HG02763 (cell line): Measurements from ENCODE around the gene ILKAP.

Source experiments
- ATAC-seq: cut with Tn5 transposase; IDR thresholded peaks from one replicate; pipeline ENCODE4 v1.9.1; 2021; ENCODE audit warnings: mild to moderate bottlenecking, moderate library complexity; ENCODE audit not compliant: unreplicated experiment

ILKAP gene

GRCh38 chr2:238237431-238238135, 34.1 kb upstream of the ILKAP start:
- ATAC-seq: no peak

- no peak for ATAC-seq
Measured at GRCh38 chr2:238236571-238236970, 33.1 kb upstream of the ILKAP start.

GRCh38 chr2:238235856-238236255, 32.4 kb upstream of the ILKAP start:
- ATAC-seq: no peak

- ATAC-seq: no peak
Measured at GRCh38 chr2:238235331-238235732, 31.8 kb upstream of the ILKAP start.

- ATAC-seq: no peak
Measured at GRCh38 chr2:238233625-238234024, 30.1 kb upstream of the ILKAP start.

- ATAC-seq: no peak
Measured at GRCh38 chr2:238231809-238232208, 28.3 kb upstream of the ILKAP start.

GRCh38 chr2:238231251-238231793, 27.8 kb upstream of the ILKAP start:
- ATAC-seq: no peak

GRCh38 chr2:238230699-238231098, 27.2 kb upstream of the ILKAP start:
- ATAC-seq: no peak

- ATAC-seq: no peak
Measured at GRCh38 chr2:238228700-238229099, 25.2 kb upstream of the ILKAP start.

- ATAC-seq: no peak
Measured at GRCh38 chr2:238227587-238228032, 24.1 kb upstream of the ILKAP start.

GRCh38 chr2:238226698-238227586, 23.4 kb upstream of the ILKAP start:
- no peak for ATAC-seq

GRCh38 chr2:238225911-238226697, 22.6 kb upstream of the ILKAP start:
- ATAC-seq: no peak

- no peak for ATAC-seq
Measured at GRCh38 chr2:238225121-238225520, 21.6 kb upstream of the ILKAP start.

- no peak for ATAC-seq
Measured at GRCh38 chr2:238224356-238225035, 21.0 kb upstream of the ILKAP start.

- ATAC-seq: no peak
Measured at GRCh38 chr2:238220892-238221521, 17.5 kb upstream of the ILKAP start.

- no peak for ATAC-seq
Measured at GRCh38 chr2:238220274-238220891, 16.9 kb upstream of the ILKAP start.

- ATAC-seq: no peak
Measured at GRCh38 chr2:238216651-238217184, 13.2 kb upstream of the ILKAP start.

- ATAC-seq: no peak
Measured at GRCh38 chr2:238207006-238207405, 3.5 kb upstream of the ILKAP start.

- no peak for ATAC-seq
Measured at GRCh38 chr2:238203973-238204683, 633 bp upstream of the ILKAP start.
